T47D (cell line): ENCODE data around the gene GTSE1.
A peak's percentile ranks its signal among the peaks of the same experiment; 100 is the strongest.
"Not testable (repeated sequence)": the region's sequence is repeated elsewhere in the genome, so short reads cannot be mapped to it uniquely, and the experiment has no call there.

Source experiments
- DNase-seq, 2 experiments: peaks; one replicate each; pipeline versions ENCODE4 v3.0.0 to v3.0.0-alpha.2; 2011 to 2012; ENCODE audit warnings: low read depth in 1 of 2, low spot score in 1 of 2
- JUND ChIP-seq: IDR thresholded peaks from 2 replicates; pipeline ENCODE4 v1.6.1; 2012; ENCODE audit warnings: low read depth
- in situ Hi-C: cut with HindIII; loops from 2 replicates; pipeline ENCODE4 v1.10.0; 2016; ENCODE audit warnings: low sequenced_read_pairs, low pct_unique_long_range_greater_than_20kb

The GTSE1 gene

GRCh38 chr22:46292732-46293131 lies 3.9 kb upstream of the GTSE1 start:
- no peak for DNase-seq
- no peak for TF ChIP-seq JUND
- in situ Hi-C loops, result no loop called here

- no peak for DNase-seq
- in situ Hi-C loops, result no loop called here
Observed at GRCh38 chr22:46293577-46294260, 3.0 kb upstream of the GTSE1 start.

GRCh38 chr22:46294784-46295183 lies 1.9 kb upstream of the GTSE1 start:
- no peak for DNase-seq
- in situ Hi-C loops, result no loop called here
- no peak for TF ChIP-seq JUND

More at GRCh38 chr22:46293577-46294260, 3.0 kb upstream of the GTSE1 start:
- TF ChIP-seq JUND, result no peak

GRCh38 chr22:46295277-46295971 lies 1.2 kb upstream of the GTSE1 start:
- in situ Hi-C loops, result no loop called here
- DNase-seq, result no peak
- no peak for TF ChIP-seq JUND

GRCh38 chr22:46297151-46297812 lies 612 bp downstream of the GTSE1 start:
- no peak for TF ChIP-seq JUND
- in situ Hi-C loops, result no loop called here
- DNase-seq, result peak in 1 of 2 experiments; percentile 19

- in situ Hi-C loops, result no loop called here
- DNase-seq, result no peak
- no peak for TF ChIP-seq JUND
Observed at GRCh38 chr22:46299101-46299500, 2.4 kb downstream of the GTSE1 start.

- TF ChIP-seq JUND, result no peak
- no peak for DNase-seq
- in situ Hi-C loops, result no loop called here
Observed at GRCh38 chr22:46300491-46300890, 3.8 kb downstream of the GTSE1 start.

- in situ Hi-C loops, result no loop called here
- TF ChIP-seq JUND, result no peak
- DNase-seq, result no peak
Observed at GRCh38 chr22:46303347-46303965, 6.8 kb downstream of the GTSE1 start.

GRCh38 chr22:46308283-46308988 lies 11.8 kb downstream of the GTSE1 start:
- in situ Hi-C loops, result no loop called here
- TF ChIP-seq JUND, result no peak
- DNase-seq, result no peak

GRCh38 chr22:46309526-46310085 lies 12.9 kb downstream of the GTSE1 start:
- in situ Hi-C loops, result no loop called here
- TF ChIP-seq JUND, result no peak

GRCh38 chr22:46312056-46312455 lies 15.4 kb downstream of the GTSE1 start:
- TF ChIP-seq JUND, result no peak
- DNase-seq, result no peak
- in situ Hi-C loops, result no loop called here

More at GRCh38 chr22:46309526-46310085, 12.9 kb downstream of the GTSE1 start:
- no peak for DNase-seq

GRCh38 chr22:46312848-46313247 lies 16.2 kb downstream of the GTSE1 start:
- in situ Hi-C loops, DNase-seq: not testable (repeated sequence)
